GM10266 (cell line): ENCODE results near the gene POU2F1.

ENCODE experiments used
- DNase-seq: peaks from one replicate; pipeline ENCODE4 v3.0.0; 2012; ENCODE audit errors: extremely low spot score
- TF ChIP-seq, protein P1 (sequence below): IDR thresholded peaks from 2 replicates; pipeline ENCODE4 v1.5.1; 2012; ENCODE audit warnings: mild to moderate bottlenecking, low read depth; ENCODE audit not compliant: control insufficient read depth, insufficient read depth; ENCODE audit errors: missing control alignments

POU2F1 gene

DNA sequence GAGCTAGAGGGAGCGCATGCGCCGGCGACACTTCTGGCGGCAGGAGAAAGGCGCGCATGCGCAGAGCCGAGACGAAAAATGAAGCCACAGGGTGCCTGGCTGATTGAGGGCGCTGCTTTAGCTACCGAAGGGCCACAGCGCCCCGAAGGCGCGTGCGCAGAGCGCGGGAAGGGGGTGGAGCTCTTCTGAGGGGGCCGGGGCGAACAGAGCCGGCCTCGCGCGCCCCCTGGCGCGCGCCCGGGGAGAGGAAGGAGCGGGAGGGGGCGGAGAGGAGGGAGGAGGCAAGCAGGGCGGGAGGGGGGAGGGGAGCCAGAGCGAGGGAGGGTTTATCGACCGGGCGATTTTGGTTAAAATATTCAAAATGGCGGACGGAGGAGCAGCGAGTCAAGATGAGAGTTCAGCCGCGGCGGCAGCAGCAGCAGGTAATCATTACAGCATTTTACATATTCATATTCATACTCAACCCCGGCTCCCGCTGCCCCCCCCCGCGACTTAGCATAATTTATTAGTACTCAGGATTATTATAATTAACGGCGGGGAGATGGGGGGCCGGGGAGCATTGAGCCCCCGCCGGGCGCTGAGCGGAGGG, at the start of gene POU2F1:
TSS of gene POU2F1 (plus strand) at position 350 of the 589 bp plus-strand sequence. CDS start at position 362, 12 bp downstream.
- TF ChIP-seq, protein P1, sequence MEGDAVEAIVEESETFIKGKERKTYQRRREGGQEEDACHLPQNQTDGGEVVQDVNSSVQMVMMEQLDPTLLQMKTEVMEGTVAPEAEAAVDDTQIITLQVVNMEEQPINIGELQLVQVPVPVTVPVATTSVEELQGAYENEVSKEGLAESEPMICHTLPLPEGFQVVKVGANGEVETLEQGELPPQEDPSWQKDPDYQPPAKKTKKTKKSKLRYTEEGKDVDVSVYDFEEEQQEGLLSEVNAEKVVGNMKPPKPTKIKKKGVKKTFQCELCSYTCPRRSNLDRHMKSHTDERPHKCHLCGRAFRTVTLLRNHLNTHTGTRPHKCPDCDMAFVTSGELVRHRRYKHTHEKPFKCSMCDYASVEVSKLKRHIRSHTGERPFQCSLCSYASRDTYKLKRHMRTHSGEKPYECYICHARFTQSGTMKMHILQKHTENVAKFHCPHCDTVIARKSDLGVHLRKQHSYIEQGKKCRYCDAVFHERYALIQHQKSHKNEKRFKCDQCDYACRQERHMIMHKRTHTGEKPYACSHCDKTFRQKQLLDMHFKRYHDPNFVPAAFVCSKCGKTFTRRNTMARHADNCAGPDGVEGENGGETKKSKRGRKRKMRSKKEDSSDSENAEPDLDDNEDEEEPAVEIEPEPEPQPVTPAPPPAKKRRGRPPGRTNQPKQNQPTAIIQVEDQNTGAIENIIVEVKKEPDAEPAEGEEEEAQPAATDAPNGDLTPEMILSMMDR, result peak; percentile 57
- peak; percentile 94 for DNase-seq

DNA sequence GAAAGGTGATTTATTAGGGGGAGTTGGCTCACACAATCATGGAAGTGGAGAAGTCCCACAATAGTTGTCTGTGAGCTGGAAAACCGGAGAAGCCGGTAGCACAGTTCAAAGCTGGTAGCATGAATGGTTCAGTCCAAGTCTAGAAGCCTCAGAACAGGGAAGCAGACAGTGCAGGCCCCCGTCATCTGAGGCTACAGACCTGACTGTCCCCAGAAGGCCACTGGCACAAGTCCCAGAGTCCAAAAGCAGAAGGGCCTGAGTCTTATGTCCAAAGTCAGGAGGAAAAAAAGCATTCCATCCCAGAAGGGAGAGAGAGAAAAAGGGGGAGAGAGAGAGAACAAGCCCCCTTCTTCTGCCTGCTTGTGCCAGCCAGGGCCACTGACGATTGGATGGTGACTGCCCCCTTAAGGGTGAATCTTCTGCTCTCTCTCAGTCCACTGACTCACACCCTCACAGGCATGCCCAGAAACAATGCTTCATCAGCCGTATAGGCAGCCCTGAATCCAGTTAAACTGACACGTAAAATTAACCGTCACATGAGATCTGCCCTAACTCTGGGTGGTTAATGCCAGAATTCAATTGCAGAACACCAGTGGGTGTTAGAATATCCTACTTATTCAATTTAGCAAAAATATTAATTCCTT, 49.3 kb upstream of the POU2F1 start:
- no peak for DNase-seq
- TF ChIP-seq, protein P1, result no peak

DNA sequence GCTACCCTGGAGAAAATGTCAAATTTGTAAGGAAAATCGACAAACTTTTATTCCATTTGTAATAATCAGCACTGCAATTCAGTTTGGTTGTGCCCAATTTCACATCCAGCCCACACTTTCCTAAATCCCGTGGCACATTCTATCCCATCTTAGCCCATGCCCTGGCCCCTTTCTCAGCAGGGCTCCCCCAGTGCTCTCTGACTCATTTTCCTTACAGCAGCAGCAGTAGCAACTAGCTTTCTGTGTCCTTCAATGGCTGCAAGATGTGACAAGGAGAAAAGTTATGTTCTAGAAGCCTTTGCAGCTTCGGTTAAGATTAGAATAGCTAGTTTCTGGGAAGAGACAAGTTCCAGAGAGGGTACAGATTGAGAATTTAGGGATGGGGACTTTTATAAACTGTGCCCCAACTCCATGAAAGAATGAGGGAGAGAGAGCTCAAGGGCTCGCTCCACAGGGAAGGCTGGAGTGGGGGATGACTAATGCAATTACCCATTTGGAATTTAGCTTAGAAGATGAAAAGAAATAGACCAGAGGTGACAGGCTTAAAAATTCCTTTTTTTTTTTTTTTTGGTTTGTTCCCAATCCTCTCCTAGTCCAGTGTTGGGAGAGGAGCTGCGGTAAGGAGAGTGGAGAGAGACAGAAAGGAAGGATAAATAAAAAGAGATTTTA, 47.0 kb upstream of the POU2F1 start:
- DNase-seq, result no peak
- TF ChIP-seq, protein P1, result no peak

DNA sequence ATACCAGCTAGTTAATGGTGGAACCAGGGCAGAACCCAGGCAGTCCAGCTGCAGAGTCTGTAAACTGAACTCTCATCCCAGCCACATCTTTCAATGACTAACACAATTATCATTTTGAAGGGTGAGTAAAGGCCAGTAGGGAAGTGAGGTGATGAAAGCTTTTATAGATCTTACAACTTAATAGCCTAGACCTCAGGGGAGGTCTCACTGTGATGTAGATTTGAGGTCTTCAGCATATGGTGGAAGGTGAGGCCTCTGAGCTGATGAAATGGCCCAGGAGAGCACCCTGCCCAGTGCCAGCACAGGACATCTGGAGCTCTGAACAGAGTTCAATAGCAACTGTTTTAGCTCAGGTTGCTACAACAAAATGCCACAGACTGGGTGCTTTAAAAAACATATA, 44.8 kb upstream of the POU2F1 start:
- TF ChIP-seq, protein P1, result no peak
- no peak for DNase-seq

DNA sequence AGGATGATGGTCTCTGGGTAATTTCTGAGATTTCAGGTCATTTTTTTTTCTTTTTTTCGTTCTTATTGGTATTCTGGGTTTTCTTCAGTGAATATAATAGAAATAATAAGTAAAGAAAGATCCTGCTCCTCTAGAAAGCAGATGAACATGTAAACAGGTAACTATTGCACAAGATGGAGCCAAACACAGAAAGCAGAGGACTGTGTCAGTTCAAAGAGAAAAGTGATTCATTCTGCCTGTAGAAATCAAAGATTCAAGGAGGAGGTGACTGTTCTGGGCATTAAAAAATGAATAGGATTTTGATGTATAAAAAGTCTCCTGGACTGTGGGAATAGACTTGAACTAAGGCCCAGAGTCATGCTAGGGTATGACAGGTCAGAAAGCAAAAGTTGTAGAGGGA, 41.9 kb upstream of the POU2F1 start:
- TF ChIP-seq, protein P1, result no peak
- no peak for DNase-seq

DNA sequence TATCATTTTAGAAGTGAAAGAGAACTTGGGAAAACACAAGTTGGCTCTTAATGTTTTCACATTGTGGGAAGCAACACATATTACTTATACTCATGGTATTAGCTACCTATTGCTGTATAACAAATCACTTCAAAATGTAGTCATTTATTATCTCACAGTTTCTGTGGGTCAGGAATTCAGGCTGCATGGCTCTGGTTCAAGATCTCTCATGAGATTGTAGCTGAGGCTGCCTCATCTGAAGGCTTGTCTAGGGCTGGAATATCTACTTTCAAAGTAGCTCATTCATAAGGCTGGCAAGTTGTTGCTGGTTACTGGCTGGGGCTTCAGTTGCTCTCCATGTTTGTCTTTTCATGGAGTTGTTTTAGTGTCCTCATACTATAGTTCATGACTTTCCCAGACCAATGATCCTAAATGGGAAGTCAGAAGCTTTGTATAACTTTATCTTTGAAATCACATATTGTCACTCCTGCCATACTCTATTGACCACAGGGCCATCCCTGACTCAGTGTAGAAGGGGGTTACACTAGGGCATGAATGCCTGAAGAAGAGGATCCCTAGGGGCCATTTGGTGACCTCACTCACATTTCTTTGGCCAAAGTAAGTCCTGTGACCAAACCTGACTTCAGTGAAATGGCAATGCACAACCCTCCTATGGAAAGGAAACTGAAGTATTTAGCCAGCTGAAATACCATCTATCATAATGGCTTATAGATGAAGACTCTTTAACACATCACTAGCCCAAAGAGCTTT, 37.9 kb upstream of the POU2F1 start:
- DNase-seq, result no peak
- TF ChIP-seq, protein P1, result no peak
